OCI-LY1 (cell line): ENCODE measurements around the gene WIPF2.
"Not testable (repeated sequence)": the region's sequence is repeated elsewhere in the genome, so short reads cannot be mapped to it uniquely, and the experiment has no call there.

Experiments
- CTCF ChIP-seq: fragments of 200-600 bp; sonication (generic), shearing (Covaris generic); IDR thresholded peaks from 2 replicates; pipeline ENCODE4 v1.5.1; 2017; ENCODE audit warnings: mild to moderate bottlenecking, antibody characterized with exemption, low read length, moderate library complexity, mixed read lengths
- EZH2 ChIP-seq: fragments of 200-600 bp; sonication (generic), shearing (Covaris generic); IDR thresholded peaks from 2 replicates; pipeline ENCODE4 v1.8.0; 2017; ENCODE audit warnings: borderline replicate concordance, mixed run types, mild to moderate bottlenecking, antibody characterized with exemption, low read length, moderate library complexity, mixed read lengths

- not testable (repeated sequence) for TF ChIP-seq CTCF, EZH2
Observed at GRCh38 chr17:40197965-40198456, 21.1 kb upstream of the WIPF2 start.
